ENCODE results near the gene GPATCH4. TPM values are rescaled to one million over a fixed set of nuclear protein-coding genes. Genes with fewer than 3 reads are reported as not detected.
A peak's percentile ranks its signal among the peaks of the same experiment; 100 is the strongest.

The GPATCH4 gene
- total RNA-seq, 1 experiment from 2014 or later = 107 TPM

- Mint-ChIP-seq H3K27me3 (ENCODE audit: insufficient read depth, unreplicated experiment) (no peaks in the 10 kb centered on the region), H3K27ac (ENCODE audit: low read depth, unreplicated experiment) (peak overlapping the region; percentile 24), H3K9me3 (ENCODE audit: unreplicated experiment) (no peaks in the 10 kb centered on the region), H3K36me3 (ENCODE audit: insufficient read depth, unreplicated experiment) (peaks cover 32% of the 10 kb centered on the region), H3K4me3 (ENCODE audit: unreplicated experiment) (no peak overlapping the region), H3K4me1 (ENCODE audit: insufficient read depth, unreplicated experiment) (peaks cover 17% of the 10 kb centered on the region)
- intact Hi-C loops (cut with micrococcal nuclease) = loop anchor here (2.0 kb wide), 1 partner anchor 51 kb away; the partner anchor contains the start of gene MEF2D
- DNase-seq (ENCODE audit: unreplicated experiment) = peak; percentile 96
- ChIA-PET POLR2A (interaction anchor here (1.0 to 1.5 kb wide), 6 partner anchors 12 to 51 kb away, joined by 3 to 8 read pairs (median 4); partner anchors contain the start of gene IQGAP3), CTCF (interaction anchor here (0.5 to 2.1 kb wide), 7 partner anchors 14 to 191 kb away, joined by 3 to 11 read pairs (median 3); no protein-coding TSS in a partner anchor)
- no peak for TF ChIP-seq CTCF (IDR thresholded peaks at IDR 0.05; ENCODE audit: unreplicated experiment)
- no TSS peak for BruUV-seq (replicated peaks)
Observed at GRCh38 chr1:156551869-156552268, 49.4 kb downstream of the GPATCH4 start.

- intact Hi-C loops (cut with micrococcal nuclease) = no loop called here
- CTCF ChIA-PET = interaction anchor here (0.5 to 2.1 kb wide), 5 partner anchors 65 to 197 kb away, joined by 3 to 11 read pairs (median 3); no protein-coding TSS in a partner anchor
- Mint-ChIP-seq H3K27me3 (ENCODE audit: insufficient read depth, unreplicated experiment) (no peaks in the 10 kb centered on the region), H3K27ac (ENCODE audit: low read depth, unreplicated experiment) (no peak overlapping the region), H3K4me1 (ENCODE audit: insufficient read depth, unreplicated experiment) (peaks cover 17% of the 10 kb centered on the region), H3K9me3 (ENCODE audit: unreplicated experiment) (no peaks in the 10 kb centered on the region), H3K4me3 (ENCODE audit: unreplicated experiment) (no peak overlapping the region), H3K36me3 (ENCODE audit: insufficient read depth, unreplicated experiment) (peaks cover 34% of the 10 kb centered on the region)
- TF ChIP-seq CTCF (IDR thresholded peaks at IDR 0.05; ENCODE audit: unreplicated experiment) = no peak
- no peak for DNase-seq (ENCODE audit: unreplicated experiment)
- POLR2A ChIA-PET = interaction anchor here (1.0 to 1.5 kb wide), 6 partner anchors 12 to 50 kb away, joined by 3 to 8 read pairs (median 4); partner anchors contain the start of gene IQGAP3
- BruUV-seq (replicated peaks) = no TSS peak
Observed at GRCh38 chr1:156551066-156551643, 50.1 kb downstream of the GPATCH4 start.

- ChIA-PET POLR2A (no interaction called here), CTCF (interaction anchor here (0.5 to 1.4 kb wide), 8 partner anchors 14 to 196 kb away, joined by 3 to 4 read pairs (median 3); no protein-coding TSS in a partner anchor)
- no peak overlapping the region for H3K4me3 Mint-ChIP-seq (ENCODE audit: unreplicated experiment)
- H3K27ac Mint-ChIP-seq (ENCODE audit: low read depth, unreplicated experiment) = no peak overlapping the region
- no TSS peak for BruUV-seq (replicated peaks)
- H3K36me3 Mint-ChIP-seq (ENCODE audit: insufficient read depth, unreplicated experiment) = peaks cover 34% of the 10 kb centered on the region
- TF ChIP-seq CTCF (IDR thresholded peaks at IDR 0.05; ENCODE audit: unreplicated experiment) = no peak
- H3K4me1 Mint-ChIP-seq (ENCODE audit: insufficient read depth, unreplicated experiment) = peaks cover 17% of the 10 kb centered on the region
- no peaks in the 10 kb centered on the region for H3K9me3 Mint-ChIP-seq (ENCODE audit: unreplicated experiment)
- intact Hi-C loops (cut with micrococcal nuclease) = no loop called here
- DNase-seq (ENCODE audit: unreplicated experiment) = no peak
- no peaks in the 10 kb centered on the region for H3K27me3 Mint-ChIP-seq (ENCODE audit: insufficient read depth, unreplicated experiment)
Observed at GRCh38 chr1:156550346-156550745, 50.9 kb downstream of the GPATCH4 start.

GRCh38 chr1:156549831-156550230, 51.4 kb downstream of the GPATCH4 start:
- TF ChIP-seq CTCF (IDR thresholded peaks at IDR 0.05; ENCODE audit: unreplicated experiment) = no peak
- CTCF ChIA-PET = interaction anchor here (0.7 to 1.4 kb wide), 7 partner anchors 14 to 104 kb away, joined by 3 to 4 read pairs (median 3); no protein-coding TSS in a partner anchor
- peaks cover 34% of the 10 kb centered on the region for H3K36me3 Mint-ChIP-seq (ENCODE audit: insufficient read depth, unreplicated experiment)

More at GRCh38 chr1:156549831-156550230, 51.4 kb downstream of the GPATCH4 start:
- Mint-ChIP-seq H3K27ac (ENCODE audit: low read depth, unreplicated experiment) (no peak overlapping the region), H3K9me3 (ENCODE audit: unreplicated experiment) (no peaks in the 10 kb centered on the region), H3K4me3 (ENCODE audit: unreplicated experiment) (no peak overlapping the region), H3K4me1 (ENCODE audit: insufficient read depth, unreplicated experiment) (peaks cover 17% of the 10 kb centered on the region), H3K27me3 (ENCODE audit: insufficient read depth, unreplicated experiment) (no peaks in the 10 kb centered on the region)
- BruUV-seq (replicated peaks) = no TSS peak
- POLR2A ChIA-PET = interaction anchor here (1.9 kb wide), 1 partner anchor 49 kb away, joined by 6 read pairs; the partner anchor contains the start of gene MEF2D
- DNase-seq (ENCODE audit: unreplicated experiment) = no peak
- intact Hi-C loops (cut with micrococcal nuclease) = no loop called here
